OCI-LY3 (cell line): ENCODE results near the gene STAP2.

Source experiments
- H2AFZ ChIP-seq: fragments of 200-600, 300-600 bp; shearing (Covaris generic); 2 replicates; pipeline ENCODE4 v1.6.0; 2014; ENCODE audit warnings: antibody characterized with exemption, low read depth, low read length
- H3K27ac ChIP-seq: fragments of 200-600, 300-600 bp; sonication (generic); 2 replicates; pipeline ENCODE4 v1.5.1; 2014; ENCODE audit warnings: mild to moderate bottlenecking, low read length, moderate library complexity, mixed read lengths
- H3K27me3 ChIP-seq: fragments of 200-600, 300-600 bp; sonication (generic); 2 replicates; pipeline ENCODE4 v1.6.1; 2014; ENCODE audit warnings: low read depth, low read length, mixed read lengths
- H3K36me3 ChIP-seq: fragments of 200-600, 300-600 bp; sonication (generic); replicated peaks from 2 replicates; pipeline ENCODE3; 2014; ENCODE audit warnings: low read depth, low read length, mixed read lengths
- H3K4me1 ChIP-seq: fragments of 300-600, 200-600 bp; sonication (generic); 2 replicates; pipeline ENCODE4 v1.6.1; 2014; ENCODE audit warnings: low read length, mixed read lengths
- H3K4me2 ChIP-seq: fragments of 200-600, 300-600 bp; sonication (generic); 2 replicates; pipeline ENCODE4 v1.6.1; 2014; ENCODE audit warnings: low read length, mixed read lengths
- H3K4me3 ChIP-seq: fragments of 300-600, 200-600 bp; sonication (generic); 2 replicates; pipeline ENCODE4 v1.5.1; 2014; ENCODE audit warnings: antibody characterized with exemption, mild to moderate bottlenecking, low read length, moderate library complexity
- H3K79me2 ChIP-seq: fragments of 300-600, 200-600 bp; shearing (Covaris generic); 2 replicates; pipeline ENCODE4 v1.6.1; 2014; ENCODE audit warnings: mild to moderate bottlenecking, low read length, mixed read lengths
- H3K9ac ChIP-seq: fragments of 300-600, 200-600 bp; shearing (Covaris generic); 2 replicates; pipeline ENCODE4 v1.6.0; 2014; ENCODE audit warnings: mild to moderate bottlenecking, low read length, moderate library complexity
- H3K9me3 ChIP-seq: fragments of 200-600, 300-600 bp; shearing (Covaris generic); 2 replicates; pipeline ENCODE4 v1.6.1; 2014; ENCODE audit warnings: low read length, mixed read lengths; ENCODE audit not compliant: insufficient read depth
- H4K20me1 ChIP-seq: fragments of 200-600, 300-600 bp; sonication (generic); 2 replicates; pipeline ENCODE4 v1.6.1; 2016; ENCODE audit warnings: low read length, mixed read lengths; ENCODE audit not compliant: insufficient read depth
- EZH2phosphoT487 ChIP-seq: fragments of 200-600 bp; shearing (Covaris generic); IDR thresholded peaks from 2 replicates; pipeline ENCODE4 v1.6.1; 2018; ENCODE audit warnings: antibody characterized with exemption, mixed run types, low read depth
- TF ChIP-seq, protein P1 (sequence below): fragments of 200-600, 300-600 bp; sonication (generic); IDR thresholded peaks from 2 replicates; pipeline ENCODE4 v1.5.1; 2014; ENCODE audit warnings: antibody characterized with exemption, low read length, low read depth

STAP2 gene

DNA sequence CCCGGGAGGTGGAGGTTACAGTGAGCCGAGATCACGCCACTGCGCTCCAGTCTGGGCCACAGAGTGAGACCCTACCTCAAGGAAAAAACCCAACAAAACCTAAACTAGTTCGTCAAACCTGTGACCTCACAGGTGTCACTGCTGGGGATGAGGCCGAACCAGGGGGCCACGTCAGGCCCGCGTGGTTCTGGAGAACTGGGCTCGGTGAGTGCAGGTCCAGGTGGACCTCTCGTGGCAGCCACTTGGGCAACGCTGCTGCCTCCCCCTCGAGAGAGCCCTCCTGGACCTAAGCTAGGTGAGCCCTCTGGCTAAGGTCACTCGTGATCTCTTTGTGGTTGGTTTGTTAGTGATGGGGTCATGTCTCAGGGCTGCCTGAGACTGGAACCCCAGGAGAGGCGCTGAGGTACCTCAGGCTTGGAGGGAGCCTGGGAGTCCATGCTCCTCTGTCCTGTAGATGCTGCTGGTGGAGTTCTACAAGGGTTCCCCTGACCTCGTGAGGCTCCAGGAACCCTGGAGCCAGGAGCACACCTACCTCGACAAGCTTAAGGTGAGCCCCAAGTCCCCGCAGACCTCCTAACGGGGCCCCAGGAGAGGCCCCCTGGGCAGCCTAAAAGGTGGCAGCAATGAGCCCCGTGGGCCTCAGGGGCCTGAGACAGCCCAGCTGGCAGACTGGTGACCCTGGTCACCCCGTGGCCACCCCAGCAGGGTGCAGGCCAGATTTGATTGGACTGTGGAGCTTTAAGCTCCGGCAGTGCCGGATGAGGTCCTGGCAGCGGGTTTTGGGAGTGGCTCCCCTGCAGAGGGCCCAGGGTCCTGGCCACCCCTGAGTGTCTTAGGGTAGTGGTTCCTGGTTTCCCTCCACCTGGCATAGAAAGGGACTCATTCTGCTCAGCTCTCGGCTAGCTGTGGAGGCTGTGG, 20.3 kb upstream of the STAP2 start:
- H3K4me3 ChIP-seq = no peak overlapping the region
- no peaks in the 10 kb centered on the region for H3K79me2 ChIP-seq
- H3K27ac ChIP-seq = no peak overlapping the region
- H3K27me3 ChIP-seq = no peaks in the 10 kb centered on the region
- no peaks in the 10 kb centered on the region; the same call in 1 of the 2 replicates for H4K20me1 ChIP-seq
- no peak overlapping the region for H3K9ac ChIP-seq
- H3K4me2 ChIP-seq = no peak overlapping the region
- peaks cover 45% of the 10 kb centered on the region for H3K36me3 ChIP-seq
- TF ChIP-seq, protein P1, sequence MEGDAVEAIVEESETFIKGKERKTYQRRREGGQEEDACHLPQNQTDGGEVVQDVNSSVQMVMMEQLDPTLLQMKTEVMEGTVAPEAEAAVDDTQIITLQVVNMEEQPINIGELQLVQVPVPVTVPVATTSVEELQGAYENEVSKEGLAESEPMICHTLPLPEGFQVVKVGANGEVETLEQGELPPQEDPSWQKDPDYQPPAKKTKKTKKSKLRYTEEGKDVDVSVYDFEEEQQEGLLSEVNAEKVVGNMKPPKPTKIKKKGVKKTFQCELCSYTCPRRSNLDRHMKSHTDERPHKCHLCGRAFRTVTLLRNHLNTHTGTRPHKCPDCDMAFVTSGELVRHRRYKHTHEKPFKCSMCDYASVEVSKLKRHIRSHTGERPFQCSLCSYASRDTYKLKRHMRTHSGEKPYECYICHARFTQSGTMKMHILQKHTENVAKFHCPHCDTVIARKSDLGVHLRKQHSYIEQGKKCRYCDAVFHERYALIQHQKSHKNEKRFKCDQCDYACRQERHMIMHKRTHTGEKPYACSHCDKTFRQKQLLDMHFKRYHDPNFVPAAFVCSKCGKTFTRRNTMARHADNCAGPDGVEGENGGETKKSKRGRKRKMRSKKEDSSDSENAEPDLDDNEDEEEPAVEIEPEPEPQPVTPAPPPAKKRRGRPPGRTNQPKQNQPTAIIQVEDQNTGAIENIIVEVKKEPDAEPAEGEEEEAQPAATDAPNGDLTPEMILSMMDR = no peak
- no peak for TF ChIP-seq EZH2phosphoT487
- no peaks in the 10 kb centered on the region for H3K9me3 ChIP-seq
- no peak overlapping the region for H2AFZ ChIP-seq
- H3K4me1 ChIP-seq = no peaks in the 10 kb centered on the region

DNA sequence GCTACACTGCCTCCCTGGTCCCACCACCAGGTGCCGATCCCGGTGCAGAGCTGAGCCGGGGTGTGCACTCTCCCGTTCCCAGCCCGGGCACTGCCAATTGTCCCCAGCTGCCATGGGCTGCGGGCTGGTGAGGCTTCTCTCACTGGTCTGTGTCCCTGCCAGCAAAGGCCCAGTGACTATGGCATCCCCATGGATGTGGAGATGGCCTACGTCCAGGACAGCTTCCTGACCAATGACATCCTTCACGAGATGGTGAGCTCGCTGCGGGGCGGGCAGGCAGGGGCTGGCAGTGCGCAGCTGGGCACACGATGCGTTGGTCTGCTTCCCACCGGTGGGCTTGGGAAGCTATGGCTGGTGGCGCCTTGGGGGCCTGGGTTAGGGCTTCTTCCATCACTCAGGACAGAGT, 19.3 kb upstream of the STAP2 start:
- Histone ChIP-seq H4K20me1 (no peaks in the 10 kb centered on the region; the same call in 1 of the 2 replicates), H3K4me1 (no peaks in the 10 kb centered on the region), H3K9me3 (no peaks in the 10 kb centered on the region), H3K27ac (no peak overlapping the region), H3K4me3 (no peak overlapping the region), H3K4me2 (no peak overlapping the region), H2AFZ (no peak overlapping the region), H3K27me3 (no peaks in the 10 kb centered on the region), H3K79me2 (no peaks in the 10 kb centered on the region), H3K9ac (no peak overlapping the region), H3K36me3 (peaks cover 37% of the 10 kb centered on the region)
- TF ChIP-seq, protein P1 = no peak
- no peak for TF ChIP-seq EZH2phosphoT487

DNA sequence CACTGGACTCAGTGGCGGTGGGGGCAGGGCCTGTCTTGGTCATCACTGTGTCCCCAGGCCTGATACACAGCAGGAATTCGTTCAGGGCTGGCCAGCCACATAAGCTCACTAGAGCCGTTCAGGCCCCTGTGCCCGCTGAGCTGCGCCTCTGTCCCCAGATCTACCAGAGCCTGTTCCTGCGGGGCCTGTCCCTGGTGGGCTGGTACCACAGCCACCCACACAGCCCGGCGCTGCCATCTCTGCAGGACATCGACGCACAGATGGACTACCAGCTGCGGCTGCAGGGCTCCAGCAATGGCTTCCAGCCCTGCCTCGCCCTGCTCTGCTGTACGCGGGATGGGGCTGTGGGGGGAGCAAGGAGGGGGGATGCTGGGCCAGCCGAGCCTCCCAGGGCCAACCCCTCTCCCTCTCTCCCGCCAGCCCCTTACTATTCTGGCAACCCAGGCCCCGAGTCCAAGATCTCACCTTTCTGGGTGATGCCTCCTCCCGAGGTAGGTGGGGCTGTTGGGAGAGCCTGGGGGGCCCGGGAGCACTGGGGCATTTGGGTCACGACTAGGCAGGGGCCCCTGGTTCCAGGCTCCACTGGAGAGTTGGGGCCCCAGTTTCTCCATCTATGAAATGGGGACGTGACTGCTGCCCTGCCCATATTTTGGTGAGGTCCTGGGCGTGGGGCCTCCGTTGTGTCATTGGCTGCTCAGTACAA, 18.6 kb upstream of the STAP2 start:
- Histone ChIP-seq H3K4me2 (no peak overlapping the region), H3K9me3 (no peaks in the 10 kb centered on the region), H3K27me3 (no peaks in the 10 kb centered on the region), H3K4me1 (no peaks in the 10 kb centered on the region), H3K27ac (no peak overlapping the region), H2AFZ (no peak overlapping the region), H3K36me3 (peaks cover 34% of the 10 kb centered on the region), H3K4me3 (no peak overlapping the region), H4K20me1 (no peaks in the 10 kb centered on the region; the same call in 1 of the 2 replicates), H3K79me2 (no peaks in the 10 kb centered on the region), H3K9ac (no peak overlapping the region)
- TF ChIP-seq, protein P1 = no peak
- TF ChIP-seq EZH2phosphoT487 = no peak

DNA sequence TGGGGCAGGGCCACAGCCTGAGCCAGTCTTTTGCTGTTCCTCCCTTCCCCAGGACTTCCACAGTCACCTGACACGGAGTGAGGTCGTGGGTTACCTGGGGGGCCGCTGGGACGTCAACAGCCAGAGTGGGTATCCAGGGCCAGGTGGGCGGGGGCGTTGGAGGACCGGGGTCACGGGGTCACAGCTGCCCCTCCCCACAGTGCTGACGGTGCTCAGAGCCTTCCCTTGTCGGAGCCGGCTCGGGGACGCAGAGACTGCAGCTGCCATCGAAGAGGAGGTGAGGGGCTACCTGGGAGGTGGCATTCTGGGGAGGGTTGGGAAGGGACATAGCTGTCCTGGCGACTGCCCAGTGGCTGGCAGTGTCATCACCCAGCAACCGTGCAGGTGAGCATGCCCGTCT, 16.3 kb upstream of the STAP2 start:
- Histone ChIP-seq H3K27me3 (no peaks in the 10 kb centered on the region), H3K4me2 (no peak overlapping the region), H4K20me1 (no peaks in the 10 kb centered on the region), H3K27ac (no peak overlapping the region), H3K4me1 (no peaks in the 10 kb centered on the region), H3K9me3 (no peaks in the 10 kb centered on the region), H3K79me2 (no peaks in the 10 kb centered on the region), H3K9ac (no peak overlapping the region), H3K36me3 (peaks cover 20% of the 10 kb centered on the region), H3K4me3 (no peak overlapping the region), H2AFZ (no peak overlapping the region)
- TF ChIP-seq, protein P1 = no peak
- no peak for TF ChIP-seq EZH2phosphoT487
